ENCODE results near the gene TRPM2.

GRCh38 chr21:44434936-44435635, 81.7 kb downstream of the TRPM2 start:
- no peak for TF ChIP-seq POLR2AphosphoS5 (IDR thresholded peaks at IDR 0.05; ENCODE audit: low read depth, low read length)
- TF ChIP-seq, protein P1, sequence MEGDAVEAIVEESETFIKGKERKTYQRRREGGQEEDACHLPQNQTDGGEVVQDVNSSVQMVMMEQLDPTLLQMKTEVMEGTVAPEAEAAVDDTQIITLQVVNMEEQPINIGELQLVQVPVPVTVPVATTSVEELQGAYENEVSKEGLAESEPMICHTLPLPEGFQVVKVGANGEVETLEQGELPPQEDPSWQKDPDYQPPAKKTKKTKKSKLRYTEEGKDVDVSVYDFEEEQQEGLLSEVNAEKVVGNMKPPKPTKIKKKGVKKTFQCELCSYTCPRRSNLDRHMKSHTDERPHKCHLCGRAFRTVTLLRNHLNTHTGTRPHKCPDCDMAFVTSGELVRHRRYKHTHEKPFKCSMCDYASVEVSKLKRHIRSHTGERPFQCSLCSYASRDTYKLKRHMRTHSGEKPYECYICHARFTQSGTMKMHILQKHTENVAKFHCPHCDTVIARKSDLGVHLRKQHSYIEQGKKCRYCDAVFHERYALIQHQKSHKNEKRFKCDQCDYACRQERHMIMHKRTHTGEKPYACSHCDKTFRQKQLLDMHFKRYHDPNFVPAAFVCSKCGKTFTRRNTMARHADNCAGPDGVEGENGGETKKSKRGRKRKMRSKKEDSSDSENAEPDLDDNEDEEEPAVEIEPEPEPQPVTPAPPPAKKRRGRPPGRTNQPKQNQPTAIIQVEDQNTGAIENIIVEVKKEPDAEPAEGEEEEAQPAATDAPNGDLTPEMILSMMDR (IDR thresholded peaks at IDR 0.05) = no peak
- TF ChIP-seq, protein P2, sequence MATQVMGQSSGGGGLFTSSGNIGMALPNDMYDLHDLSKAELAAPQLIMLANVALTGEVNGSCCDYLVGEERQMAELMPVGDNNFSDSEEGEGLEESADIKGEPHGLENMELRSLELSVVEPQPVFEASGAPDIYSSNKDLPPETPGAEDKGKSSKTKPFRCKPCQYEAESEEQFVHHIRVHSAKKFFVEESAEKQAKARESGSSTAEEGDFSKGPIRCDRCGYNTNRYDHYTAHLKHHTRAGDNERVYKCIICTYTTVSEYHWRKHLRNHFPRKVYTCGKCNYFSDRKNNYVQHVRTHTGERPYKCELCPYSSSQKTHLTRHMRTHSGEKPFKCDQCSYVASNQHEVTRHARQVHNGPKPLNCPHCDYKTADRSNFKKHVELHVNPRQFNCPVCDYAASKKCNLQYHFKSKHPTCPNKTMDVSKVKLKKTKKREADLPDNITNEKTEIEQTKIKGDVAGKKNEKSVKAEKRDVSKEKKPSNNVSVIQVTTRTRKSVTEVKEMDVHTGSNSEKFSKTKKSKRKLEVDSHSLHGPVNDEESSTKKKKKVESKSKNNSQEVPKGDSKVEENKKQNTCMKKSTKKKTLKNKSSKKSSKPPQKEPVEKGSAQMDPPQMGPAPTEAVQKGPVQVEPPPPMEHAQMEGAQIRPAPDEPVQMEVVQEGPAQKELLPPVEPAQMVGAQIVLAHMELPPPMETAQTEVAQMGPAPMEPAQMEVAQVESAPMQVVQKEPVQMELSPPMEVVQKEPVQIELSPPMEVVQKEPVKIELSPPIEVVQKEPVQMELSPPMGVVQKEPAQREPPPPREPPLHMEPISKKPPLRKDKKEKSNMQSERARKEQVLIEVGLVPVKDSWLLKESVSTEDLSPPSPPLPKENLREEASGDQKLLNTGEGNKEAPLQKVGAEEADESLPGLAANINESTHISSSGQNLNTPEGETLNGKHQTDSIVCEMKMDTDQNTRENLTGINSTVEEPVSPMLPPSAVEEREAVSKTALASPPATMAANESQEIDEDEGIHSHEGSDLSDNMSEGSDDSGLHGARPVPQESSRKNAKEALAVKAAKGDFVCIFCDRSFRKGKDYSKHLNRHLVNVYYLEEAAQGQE (IDR thresholded peaks at IDR 0.05; ENCODE audit: insufficient read depth in 1 of 2, low read depth in 2 of 2, low read length in 1 of 2) = no peak
- no peak for TF ChIP-seq TCF7L2 (IDR thresholded peaks at IDR 0.05; ENCODE audit: low read depth, low read length)
